Mucosa of descending colon (tissue), 3 donors: ENCODE measurements around the gene CABLES2. TPM values are rescaled to one million over a fixed set of nuclear protein-coding genes. Genes with fewer than 3 reads are reported as not detected.
A peak's percentile ranks its signal among the peaks of the same experiment; 100 is the strongest.

Experiments
- ATAC-seq: fragments of 200-7000 bp; cut with Tn5 transposase; one replicate; pipeline ENCODE4 v1.9.1; 2020; ENCODE audit warnings: mild to moderate bottlenecking, moderate library complexity
- DNase-seq, 3 donors: peaks; one replicate each; pipeline ENCODE4 v3.0.0-alpha.2; 2020
- H3K36me3 ChIP-seq: fragments of 200-600 bp; one replicate; pipeline ENCODE4 v1.8.0; 2021; ENCODE audit warnings: low read depth, mild to moderate bottlenecking
- H3K4me1 ChIP-seq: fragments of 200-600 bp; one replicate; pipeline ENCODE4 v1.8.0; 2021; ENCODE audit warnings: low read depth, mild to moderate bottlenecking
- H3K4me3 ChIP-seq: fragments of 200-600 bp; one replicate; pipeline ENCODE4 v1.8.0; 2021; ENCODE audit warnings: mild to moderate bottlenecking
- H3K9me3 ChIP-seq: fragments of 200-600 bp; one replicate; pipeline ENCODE4 v1.8.0; 2021; ENCODE audit warnings: mild to moderate bottlenecking
- intact Hi-C, 2 donors: fragments of 100-400 bp; cut with DNase I in 1 of 2; cut with micrococcal nuclease in 1 of 2; formaldehyde crosslinking; loops; one replicate each; pipeline versions ENCODE4 v1.11.0 to v1.11.1; 2022; cut with DNase I, micrococcal nuclease
- total RNA-seq, 3 donors: library from RNA; stranded (reverse); fragmentation: NEBNext Ultra II Directional in 2 of 3; extraction: Animal tissue kit (Norgen Biotek cat#: 25700) in 2 of 3; gene quantifications; one replicate each; pipeline versions ENCODE4 v1.2.1 to v1.2.4, GENCODE V29; 2021 to 2023
- TF ChIP-seq, protein P1 (sequence below): fragments of 200-600 bp; IDR thresholded peaks from one replicate; pipeline ENCODE4 v1.8.0; 2022; ENCODE audit warnings: antibody characterized with exemption, mild to moderate bottlenecking
- donor health status: DM: no; HTN: no; CAD: no; lungs with moderate emphysema.
- donor health status: DM: no; HTN: no; CAD: no.
- donor health status: DM: no; HTN: yes; CAD: no.

CABLES2 gene
- total RNA-seq, 3 donors from 2014 or later: 5.4 to 9.3 (median 6.6) TPM

DNA sequence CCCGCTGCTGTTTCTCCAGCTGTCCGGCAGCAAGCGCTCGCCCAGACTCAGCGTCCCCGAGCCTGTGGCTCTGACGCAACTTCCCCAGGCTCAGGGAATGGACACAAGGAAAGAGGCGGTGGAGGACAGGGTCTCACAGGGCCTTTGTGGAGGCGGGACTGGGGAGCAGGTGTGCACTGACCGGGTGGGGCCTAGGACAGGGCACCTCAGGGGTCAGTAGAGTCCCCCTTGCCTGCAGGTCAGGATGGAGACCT lies 60.0 kb downstream of the CABLES2 start:
- Histone ChIP-seq H3K9me3 (no peaks in the 10 kb centered on the region), H3K36me3 (no peaks in the 10 kb centered on the region), H3K4me1 (no peaks in the 10 kb centered on the region), H3K4me3 (no peak overlapping the region)
- intact Hi-C loops: no loop called here
- no peak for ATAC-seq
- TF ChIP-seq, protein P1, sequence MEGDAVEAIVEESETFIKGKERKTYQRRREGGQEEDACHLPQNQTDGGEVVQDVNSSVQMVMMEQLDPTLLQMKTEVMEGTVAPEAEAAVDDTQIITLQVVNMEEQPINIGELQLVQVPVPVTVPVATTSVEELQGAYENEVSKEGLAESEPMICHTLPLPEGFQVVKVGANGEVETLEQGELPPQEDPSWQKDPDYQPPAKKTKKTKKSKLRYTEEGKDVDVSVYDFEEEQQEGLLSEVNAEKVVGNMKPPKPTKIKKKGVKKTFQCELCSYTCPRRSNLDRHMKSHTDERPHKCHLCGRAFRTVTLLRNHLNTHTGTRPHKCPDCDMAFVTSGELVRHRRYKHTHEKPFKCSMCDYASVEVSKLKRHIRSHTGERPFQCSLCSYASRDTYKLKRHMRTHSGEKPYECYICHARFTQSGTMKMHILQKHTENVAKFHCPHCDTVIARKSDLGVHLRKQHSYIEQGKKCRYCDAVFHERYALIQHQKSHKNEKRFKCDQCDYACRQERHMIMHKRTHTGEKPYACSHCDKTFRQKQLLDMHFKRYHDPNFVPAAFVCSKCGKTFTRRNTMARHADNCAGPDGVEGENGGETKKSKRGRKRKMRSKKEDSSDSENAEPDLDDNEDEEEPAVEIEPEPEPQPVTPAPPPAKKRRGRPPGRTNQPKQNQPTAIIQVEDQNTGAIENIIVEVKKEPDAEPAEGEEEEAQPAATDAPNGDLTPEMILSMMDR: no peak
- DNase-seq: no peak

DNA sequence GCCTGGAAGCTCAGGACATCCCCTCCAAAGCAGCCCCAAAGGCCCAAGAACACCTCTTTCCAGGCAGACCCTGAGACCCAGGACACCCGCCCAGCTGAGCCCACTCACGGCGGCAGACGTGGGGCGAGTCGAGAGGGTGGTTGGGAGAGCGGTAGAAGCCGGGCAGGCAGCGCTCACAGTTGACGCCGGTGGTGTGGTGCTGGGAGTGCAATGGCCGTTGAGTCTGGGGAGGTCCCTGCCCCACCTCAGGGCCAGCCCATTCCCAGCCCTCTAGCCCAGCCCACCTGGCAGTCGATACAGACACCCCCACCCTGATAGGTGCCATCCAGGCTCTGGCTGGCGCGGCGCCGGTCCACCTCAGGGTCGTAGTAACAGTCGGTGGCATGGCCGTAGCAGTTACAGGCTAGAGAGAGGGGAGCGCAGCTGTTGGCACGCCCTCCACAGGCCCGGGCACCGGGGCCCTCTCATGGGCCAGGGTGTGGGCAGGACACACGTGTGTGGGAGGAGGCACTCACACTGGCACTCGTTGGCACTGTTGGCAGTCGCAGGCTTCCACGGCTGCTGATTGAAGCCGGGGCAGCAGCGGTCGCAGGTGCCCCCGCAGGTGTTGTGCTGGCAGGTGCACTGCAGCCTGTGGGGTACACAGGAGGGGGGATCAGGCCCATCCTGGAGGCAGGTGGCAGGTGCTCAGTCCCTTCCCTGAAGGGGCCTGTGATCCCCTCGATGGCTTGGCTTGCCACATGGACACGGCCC lies 60.5 kb downstream of the CABLES2 start:
- no peaks in the 10 kb centered on the region for H3K9me3 ChIP-seq
- ATAC-seq (no peak), DNase-seq (no peak)
- no peak overlapping the region for H3K4me3 ChIP-seq
- TF ChIP-seq, protein P1: no peak
- intact Hi-C loops: no loop called here
- H3K36me3 ChIP-seq: no peaks in the 10 kb centered on the region
- H3K4me1 ChIP-seq: no peaks in the 10 kb centered on the region

DNA sequence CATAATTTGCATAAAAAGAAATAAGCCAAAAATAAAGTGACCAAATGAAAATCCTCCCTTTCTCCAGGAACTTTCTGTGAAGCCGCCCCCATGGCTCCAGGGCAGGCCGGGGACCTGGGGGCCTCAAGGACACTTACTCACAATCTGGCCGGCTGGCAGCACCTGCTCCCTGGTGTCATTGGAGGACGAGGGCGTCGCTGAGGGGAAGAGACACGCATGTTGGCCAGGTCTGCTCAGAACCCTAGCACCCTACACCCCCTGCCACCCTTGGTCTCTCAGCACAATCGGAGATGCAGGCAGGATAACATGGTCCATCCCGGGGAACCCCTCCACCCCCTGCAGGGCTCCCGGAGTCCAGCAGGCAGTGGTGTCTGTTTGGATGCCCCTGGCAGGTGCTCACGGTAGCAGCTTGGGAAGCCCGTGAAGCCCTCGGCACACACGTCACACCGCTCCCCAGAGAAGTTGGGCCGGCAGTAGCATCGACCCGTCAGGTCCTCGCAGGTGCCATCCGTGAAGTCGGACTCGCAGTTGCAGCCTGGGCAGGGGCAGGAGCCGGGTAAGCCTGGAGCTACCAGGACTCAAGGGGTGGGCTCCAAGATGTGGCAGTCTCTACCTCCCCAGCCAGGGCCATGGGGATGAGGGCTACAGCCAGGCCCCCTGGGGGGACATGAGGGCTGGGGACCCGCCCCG lies 61.3 kb downstream of the CABLES2 start:
- intact Hi-C loops: no loop called here
- no peaks in the 10 kb centered on the region for H3K36me3 ChIP-seq
- ATAC-seq: no peak

DNA sequence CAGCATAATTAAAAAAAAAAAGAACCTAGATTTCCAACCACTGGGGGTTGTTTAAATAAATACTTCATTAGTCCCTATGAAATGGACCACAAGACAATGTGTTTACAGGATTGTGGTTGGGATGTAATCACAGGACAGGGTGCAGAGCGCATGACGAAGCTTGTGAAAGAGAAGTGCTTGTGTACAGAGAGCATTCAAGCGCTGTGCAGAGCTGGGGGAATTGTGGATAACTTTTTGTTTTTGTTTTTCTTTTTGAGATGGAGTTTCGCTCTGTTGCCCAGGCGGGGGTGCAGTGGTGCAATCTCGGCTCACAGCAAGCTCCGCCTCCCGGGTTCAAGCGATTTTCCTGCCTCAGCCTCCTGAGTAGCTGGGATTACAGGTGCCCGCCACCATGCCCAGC lies 62.3 kb downstream of the CABLES2 start:
- TF ChIP-seq, protein P1: no peak
- H3K4me3 ChIP-seq: no peak overlapping the region
- ATAC-seq (peak; percentile 52), DNase-seq (no peak)
- no peaks in the 10 kb centered on the region for H3K4me1 ChIP-seq
- intact Hi-C loops: no loop called here
- H3K9me3 ChIP-seq: no peaks in the 10 kb centered on the region
- no peaks in the 10 kb centered on the region for H3K36me3 ChIP-seq

More for the DNA sequence above, 61.3 kb downstream of the CABLES2 start:
- Histone ChIP-seq H3K9me3 (no peaks in the 10 kb centered on the region), H3K4me1 (no peaks in the 10 kb centered on the region), H3K4me3 (no peak overlapping the region)
- TF ChIP-seq, protein P1: no peak
- DNase-seq: no peak

DNA sequence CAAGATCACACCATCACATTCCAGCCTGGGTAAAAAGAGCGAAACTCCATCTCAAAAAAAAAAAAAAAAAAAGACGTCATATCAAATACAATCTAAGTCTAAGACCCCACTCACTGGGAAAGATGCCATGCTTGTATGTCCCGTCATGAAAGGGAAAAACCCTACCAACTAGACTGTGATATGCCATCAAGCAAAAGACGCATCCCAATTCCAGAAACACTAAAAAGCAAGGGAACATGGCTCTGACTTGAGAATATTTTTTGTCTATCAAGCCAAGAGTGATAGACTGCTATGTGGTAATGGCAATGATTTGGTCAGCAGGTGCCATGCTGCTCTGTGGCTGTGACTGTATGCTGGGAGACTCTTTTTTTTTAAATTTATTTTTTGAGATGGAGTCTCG lies 63.0 kb downstream of the CABLES2 start:
- TF ChIP-seq, protein P1: no peak
- ATAC-seq (no peak), DNase-seq (no peak)
- Histone ChIP-seq H3K9me3 (no peaks in the 10 kb centered on the region), H3K4me3 (no peak overlapping the region), H3K4me1 (no peaks in the 10 kb centered on the region), H3K36me3 (no peaks in the 10 kb centered on the region)
- intact Hi-C loops: no loop called here
